Kidney epithelial cell (primary cell): ENCODE results near the gene RAI1. TPM values are rescaled to one million over a fixed set of nuclear protein-coding genes. Genes with fewer than 3 reads are reported as not detected.

Experiments used
- DNase-seq: peaks from one replicate; pipeline ENCODE4 v3.0.0-alpha.2; 2010; ENCODE audit warnings: low read depth
- H3K27me3 ChIP-seq: 2 replicates; pipeline ENCODE4 v1.6.0; 2011; ENCODE audit warnings: low read length; ENCODE audit not compliant: control insufficient read depth, insufficient read depth
- H3K36me3 ChIP-seq: 2 replicates; pipeline ENCODE4 v1.5.1; 2011; ENCODE audit warnings: low read length; ENCODE audit not compliant: control insufficient read depth, insufficient read depth
- H3K4me3 ChIP-seq: 2 replicates; pipeline ENCODE4 v1.5.1; 2011; ENCODE audit warnings: low read depth, mild to moderate bottlenecking, control low read depth, low read length
- total RNA-seq: library from RNA; depleted of rRNA; stranded (reverse); fragments of >200 nt; gene quantifications from 2 replicates; pipeline ENCODE4 v1.2.3, GENCODE V29; 2015
- TF ChIP-seq, protein P1 (sequence below): IDR thresholded peaks from 2 replicates; pipeline ENCODE4 v1.5.1; 2011; ENCODE audit warnings: mild to moderate bottlenecking, moderate library complexity, low read length, control low read depth, inconsistent platforms; ENCODE audit not compliant: insufficient read depth, poor library complexity, severe bottlenecking

RAI1 gene
- total RNA-seq, 1 donor from 2014 or later = 31.3 TPM

DNA sequence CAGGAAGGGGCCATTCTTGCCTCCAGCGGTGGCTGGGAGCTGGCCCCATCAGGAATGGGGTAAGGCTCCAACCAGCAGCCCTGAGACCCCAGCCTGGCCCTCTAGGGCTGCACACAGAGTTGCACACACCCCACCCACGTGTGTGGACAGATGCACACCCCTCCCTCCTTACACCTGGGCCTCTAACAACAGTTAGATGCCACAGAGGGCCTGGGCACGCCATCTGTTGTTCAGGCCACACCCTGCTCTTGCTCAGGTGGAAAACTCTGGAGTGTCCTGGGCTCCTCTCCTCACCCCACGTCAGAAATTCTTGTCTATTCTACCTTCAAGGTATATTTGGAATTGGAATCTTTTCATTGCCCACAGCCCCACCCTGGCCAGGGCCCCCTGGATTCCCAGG, 13.3 kb upstream of the RAI1 start:
- Histone ChIP-seq H3K36me3 (no peaks in the 10 kb centered on the region), H3K4me3 (no peak overlapping the region), H3K27me3 (peaks cover 2% of the 10 kb centered on the region)
- no peak for DNase-seq
- TF ChIP-seq, protein P1, sequence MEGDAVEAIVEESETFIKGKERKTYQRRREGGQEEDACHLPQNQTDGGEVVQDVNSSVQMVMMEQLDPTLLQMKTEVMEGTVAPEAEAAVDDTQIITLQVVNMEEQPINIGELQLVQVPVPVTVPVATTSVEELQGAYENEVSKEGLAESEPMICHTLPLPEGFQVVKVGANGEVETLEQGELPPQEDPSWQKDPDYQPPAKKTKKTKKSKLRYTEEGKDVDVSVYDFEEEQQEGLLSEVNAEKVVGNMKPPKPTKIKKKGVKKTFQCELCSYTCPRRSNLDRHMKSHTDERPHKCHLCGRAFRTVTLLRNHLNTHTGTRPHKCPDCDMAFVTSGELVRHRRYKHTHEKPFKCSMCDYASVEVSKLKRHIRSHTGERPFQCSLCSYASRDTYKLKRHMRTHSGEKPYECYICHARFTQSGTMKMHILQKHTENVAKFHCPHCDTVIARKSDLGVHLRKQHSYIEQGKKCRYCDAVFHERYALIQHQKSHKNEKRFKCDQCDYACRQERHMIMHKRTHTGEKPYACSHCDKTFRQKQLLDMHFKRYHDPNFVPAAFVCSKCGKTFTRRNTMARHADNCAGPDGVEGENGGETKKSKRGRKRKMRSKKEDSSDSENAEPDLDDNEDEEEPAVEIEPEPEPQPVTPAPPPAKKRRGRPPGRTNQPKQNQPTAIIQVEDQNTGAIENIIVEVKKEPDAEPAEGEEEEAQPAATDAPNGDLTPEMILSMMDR = no peak

DNA sequence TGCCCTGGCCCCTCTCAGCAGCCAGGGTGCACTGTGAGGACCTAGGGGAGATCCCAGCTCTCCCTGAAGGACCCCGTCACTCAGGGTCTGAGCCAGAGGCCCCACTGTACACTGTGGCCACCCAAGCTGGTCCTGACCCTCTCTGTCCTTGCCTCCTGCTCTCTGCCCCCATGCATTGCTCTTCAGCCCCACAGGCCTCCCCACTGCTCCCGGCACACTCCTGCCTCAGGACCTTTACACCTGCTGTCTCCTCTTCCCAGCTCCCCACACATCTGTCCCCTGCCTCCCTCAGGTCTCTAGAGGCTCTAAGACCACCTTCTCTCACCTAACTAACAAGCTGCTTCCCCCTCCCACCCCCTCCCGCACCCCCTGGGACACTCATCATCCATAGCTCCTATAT, 12.9 kb upstream of the RAI1 start:
- Histone ChIP-seq H3K4me3 (no peak overlapping the region), H3K27me3 (peaks cover 2% of the 10 kb centered on the region), H3K36me3 (no peaks in the 10 kb centered on the region)
- no peak for DNase-seq
- TF ChIP-seq, protein P1 = no peak

DNA sequence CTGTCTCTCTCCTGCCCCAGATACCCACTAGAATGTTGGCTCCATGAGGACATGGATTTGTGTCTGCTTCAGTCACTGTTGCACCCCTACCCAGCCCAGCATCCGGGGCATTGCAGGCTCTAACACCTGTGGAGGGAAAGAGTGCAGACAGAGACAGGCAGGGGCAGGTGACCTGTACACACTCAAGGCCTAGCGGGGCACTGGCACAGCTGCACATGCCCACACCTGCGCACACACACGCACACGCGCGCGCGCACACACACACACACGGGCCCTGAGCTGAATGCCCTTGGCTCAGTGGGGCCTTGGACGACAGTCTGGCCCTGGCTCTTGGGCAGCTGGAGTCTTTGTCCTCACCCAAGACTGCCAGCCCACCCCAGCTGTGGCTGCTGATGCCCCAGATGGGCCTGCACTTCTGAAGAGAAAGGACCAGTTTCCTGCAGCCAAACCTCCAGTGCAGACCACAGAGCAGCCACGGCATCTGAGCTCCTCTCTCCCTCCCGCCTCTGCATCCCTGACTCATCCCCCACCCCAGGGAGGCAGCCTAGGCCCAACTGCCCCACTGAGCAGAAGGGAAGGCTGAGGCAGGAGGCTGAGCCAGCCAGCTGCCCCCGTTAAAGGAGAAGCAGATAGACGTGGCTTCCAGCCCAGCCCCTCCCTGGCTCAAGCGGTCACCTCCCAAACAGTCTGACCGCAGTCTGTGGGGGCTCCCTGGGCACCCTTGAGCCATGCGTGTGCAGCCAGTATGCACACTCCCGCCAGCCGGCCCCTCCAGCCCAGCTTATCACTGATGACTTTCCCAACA, 12.3 kb upstream of the RAI1 start:
- H3K4me3 ChIP-seq = no peak overlapping the region

DNA sequence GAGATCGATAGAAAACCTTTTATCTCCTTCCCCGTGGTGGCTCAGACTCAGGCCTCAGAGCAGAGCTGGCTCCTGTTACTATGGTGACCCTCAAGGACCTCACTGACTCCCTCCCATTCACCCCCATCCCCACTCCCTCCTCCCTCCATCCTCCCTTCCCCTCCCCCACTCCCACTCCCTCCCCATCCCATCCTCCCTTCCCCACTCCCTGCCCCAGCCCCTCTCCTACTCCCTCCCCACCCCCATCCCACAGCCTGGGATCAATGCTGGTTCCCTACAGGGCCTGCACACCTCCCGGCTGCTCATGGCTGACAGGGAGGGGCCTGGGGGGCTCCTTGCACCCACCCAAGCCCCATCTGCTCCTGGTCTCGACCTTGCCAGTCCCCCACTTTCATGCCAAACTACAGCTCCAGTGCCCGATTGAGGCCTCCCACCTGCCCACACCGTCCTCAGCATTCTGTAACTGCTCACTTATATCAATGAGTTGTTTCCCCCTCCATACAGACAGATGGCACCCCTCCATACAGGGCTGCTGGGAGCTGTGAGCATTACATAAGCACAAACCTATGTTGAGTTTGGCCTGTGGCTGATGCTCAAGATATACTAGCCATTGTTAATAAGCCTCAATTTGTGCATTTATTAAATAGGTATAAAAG, 11.6 kb upstream of the RAI1 start:
- TF ChIP-seq, protein P1 = no peak
- no peaks in the 10 kb centered on the region for H3K36me3 ChIP-seq
- no peak for DNase-seq
- no peak overlapping the region for H3K4me3 ChIP-seq
- H3K27me3 ChIP-seq = peaks cover 2% of the 10 kb centered on the region

More for the DNA sequence above, 12.3 kb upstream of the RAI1 start:
- H3K27me3 ChIP-seq = peaks cover 2% of the 10 kb centered on the region
- TF ChIP-seq, protein P1 = no peak
- DNase-seq = no peak
- H3K36me3 ChIP-seq = no peaks in the 10 kb centered on the region

DNA sequence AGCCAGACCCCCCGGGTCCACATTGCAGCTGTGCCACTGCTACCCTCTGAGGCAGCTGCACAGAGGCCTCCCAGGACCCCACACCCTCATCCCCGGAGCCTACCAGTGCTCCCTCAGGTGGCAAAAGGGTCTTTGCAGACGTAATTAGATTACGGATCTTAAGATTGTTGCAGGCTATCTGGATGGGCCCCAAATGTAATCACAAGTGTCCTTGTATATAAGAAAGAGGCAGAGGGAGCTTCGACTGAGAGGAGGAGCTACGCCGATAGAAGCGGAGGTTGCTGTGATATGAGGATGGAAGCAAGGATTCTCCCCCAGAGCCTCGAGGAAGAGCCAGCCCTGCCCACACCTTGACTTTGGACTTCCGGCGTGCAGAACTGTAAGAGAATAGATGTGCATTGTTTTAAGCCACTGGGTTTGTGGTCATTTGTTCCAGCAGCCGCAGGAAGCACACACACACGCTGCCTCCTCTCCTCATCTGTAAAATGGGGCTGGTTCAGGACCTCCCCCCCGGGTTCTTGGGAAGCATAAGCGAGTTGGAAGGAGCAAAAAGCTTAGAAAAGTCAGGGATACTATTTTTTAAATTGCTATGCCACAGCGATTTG, 10.5 kb upstream of the RAI1 start:
- DNase-seq = no peak
- H3K4me3 ChIP-seq = no peak overlapping the region
- H3K27me3 ChIP-seq = peaks cover 2% of the 10 kb centered on the region
- H3K36me3 ChIP-seq = no peaks in the 10 kb centered on the region
- TF ChIP-seq, protein P1 = no peak
